K562 (cell line): ENCODE results near the gene ATP8A1. TPM values are rescaled to one million over a fixed set of nuclear protein-coding genes. Genes with fewer than 3 reads are reported as not detected.

Experiments
- ATAC-seq: fragments of 200-7000 bp; cut with Tn5 transposase; 3 replicates; pipeline ENCODE4 v1.9.1; 2020; ENCODE audit warnings: moderate library complexity
- BruUV-seq: library from RNA; stranded (reverse); fragments of 400-500 nt; replicated peaks from 2 replicates; lab custom pipeline; 2021; lab: Mats Ljungman, UMichigan
- CTCF ChIA-PET: fragments of 300-600 bp; formaldehyde crosslinking; extraction: SDS; loops from one replicate; lab custom pipeline; 2021; ENCODE audit warnings: low intra/inter-chr PET ratio; lab: Yijun Ruan, JAX
- POLR2A ChIA-PET: fragments of 300-600, 350-650 bp; sonication (Branson Sonifier 250); formaldehyde crosslinking; extraction: SDS; loops from one replicate; lab custom pipeline; 2021; ENCODE audit warnings: antibody characterized with exemption, inconsistent platforms; lab: Yijun Ruan, JAX
- DNase-seq, 4 experiments: peaks; one replicate each; pipeline versions ENCODE4 v3.0.0 to v3.0.0-alpha.2; 2011 to 2018; ENCODE audit warnings: low spot score in 3 of 4, mixed read lengths in 3 of 4; ENCODE audit errors: extremely low read depth in 1 of 4
- FAIRE-seq: peaks from 2 replicates; lab custom pipeline; 2011; peaks lifted over from hg19 to GRCh38; lab: Jason Lieb, UNC
- H2AFZ ChIP-seq: 2 replicates; pipeline ENCODE4 v1.6.0; 2011; ENCODE audit warnings: low read depth, low read length, control low read depth, inconsistent platforms
- H3K27ac ChIP-seq: fragments of 200-600 bp; 3 replicates; pipeline ENCODE4 v1.8.0; 2011; ENCODE audit warnings: low read depth, mild to moderate bottlenecking, control low read depth, inconsistent platforms, low read length, moderate library complexity, mixed read lengths; ENCODE audit errors: extremely low read depth
- H3K27me3 ChIP-seq, 2 experiments: fragments of 300-600 bp in 1 of 2; 2 replicates in 1 of 2; 3 replicates in 1 of 2; pipeline versions ENCODE4 v1.6.0 to v1.8.0; 2011; ENCODE audit warnings: inconsistent platforms in 2 of 2, low read length in 2 of 2, mild to moderate bottlenecking in 1 of 2, mixed read lengths in 1 of 2, moderate library complexity in 1 of 2; ENCODE audit not compliant: control insufficient read depth in 2 of 2, insufficient read depth in 2 of 2
- H3K36me3 ChIP-seq: fragments of 300-600 bp; 3 replicates; pipeline ENCODE4 v1.8.0; 2011; ENCODE audit warnings: mild to moderate bottlenecking, low read length, inconsistent platforms; ENCODE audit not compliant: control insufficient read depth, insufficient read depth
- H3K4me1 ChIP-seq, 2 experiments: fragments of 200-600 bp in 1 of 2; replicated peaks in 1 of 2; 2 replicates in 1 of 2; 3 replicates in 1 of 2; pipeline versions ENCODE4 v1.5.1 to v1.8.0; 2011; ENCODE audit warnings: inconsistent platforms in 2 of 2, low read length in 2 of 2, mild to moderate bottlenecking in 1 of 2, mixed read lengths in 1 of 2, moderate library complexity in 1 of 2; ENCODE audit not compliant: control insufficient read depth in 2 of 2, insufficient read depth in 2 of 2
- H3K4me2 ChIP-seq: 2 replicates; pipeline ENCODE4 v1.6.1; 2011; ENCODE audit warnings: low read length, control low read depth, inconsistent platforms, mixed read lengths; ENCODE audit not compliant: insufficient read depth
- H3K4me3 ChIP-seq: fragments of 200-600 bp; sonication (generic), shearing (Covaris generic); 2 replicates; pipeline ENCODE4 v1.5.1; 2016; ENCODE audit warnings: control low read depth, inconsistent platforms
- H3K79me2 ChIP-seq: fragments of 200-600 bp; 3 replicates; pipeline ENCODE4 v1.8.0; 2011; ENCODE audit warnings: low read length, inconsistent platforms; ENCODE audit not compliant: control insufficient read depth, insufficient read depth
- H3K9ac ChIP-seq, 2 experiments: 2 replicates each; pipeline versions ENCODE4 v1.6.0 to v1.6.1; 2011; ENCODE audit warnings: low read depth in 2 of 2, low read length in 2 of 2, control low read depth in 1 of 2, inconsistent platforms in 1 of 2, mild to moderate bottlenecking in 1 of 2, mixed read lengths in 1 of 2; ENCODE audit not compliant: insufficient read depth in 1 of 2
- H3K9me1 ChIP-seq: one replicate; pipeline ENCODE4 v1.6.0; 2011; ENCODE audit warnings: inconsistent platforms, mild to moderate bottlenecking, low read length, moderate library complexity; ENCODE audit not compliant: control insufficient read depth, insufficient read depth
- H3K9me3 ChIP-seq: replicated peaks from 2 replicates; pipeline ENCODE4 v1.5.1; 2011; ENCODE audit warnings: low read depth, low read length, inconsistent platforms; ENCODE audit not compliant: control insufficient read depth, insufficient read depth
- H4K20me1 ChIP-seq: replicated peaks from 2 replicates; pipeline ENCODE4 v1.6.1; 2011; ENCODE audit warnings: low read length, inconsistent platforms, mixed read lengths; ENCODE audit not compliant: control insufficient read depth, insufficient read depth
- DMBX1 ChIP-seq: fragments of 250-450 bp; sonication (Bioruptor Pico); IDR thresholded peaks from 2 replicates; pipeline ENCODE4 v1.8.0; 2022; ENCODE audit warnings: inconsistent platforms, mild to moderate bottlenecking, moderate library complexity, borderline replicate concordance
- HDAC3 ChIP-seq: fragments of 450-650 bp; IDR thresholded peaks from 2 replicates; pipeline ENCODE4 v1.6.1; 2018; ENCODE audit warnings: borderline replicate concordance, mild to moderate bottlenecking, moderate library complexity; ENCODE audit not compliant: partially characterized antibody
- HLTF ChIP-seq: fragments of 450-650 bp; IDR thresholded peaks from 2 replicates; pipeline ENCODE4 v1.6.1; 2016
- MCM2 ChIP-seq: fragments of 450-650 bp; IDR thresholded peaks from 2 replicates; pipeline ENCODE4 v1.6.1; 2017; ENCODE audit warnings: low read depth, mild to moderate bottlenecking
- NELFE ChIP-seq: IDR thresholded peaks from 2 replicates; pipeline ENCODE4 v1.6.1; 2011; ENCODE audit warnings: mild to moderate bottlenecking; ENCODE audit not compliant: insufficient read depth, insufficient read length
- PRMT5 ChIP-seq: sonication (generic); formaldehyde crosslinking; IDR thresholded peaks from 2 replicates; pipeline ENCODE4 v1.5.0; 2020; ENCODE audit warnings: missing genetic modification reagents
- SAP30 ChIP-seq: fragments of 200-600 bp; sonication (generic); IDR thresholded peaks from 2 replicates; pipeline ENCODE4 v1.6.1; 2012; ENCODE audit warnings: borderline replicate concordance, low read depth, mild to moderate bottlenecking, moderate library complexity, low read length, control low read depth, inconsistent platforms; ENCODE audit not compliant: insufficient read depth, poor library complexity, severe bottlenecking
- TCF3 ChIP-seq: sonication (generic); formaldehyde crosslinking; IDR thresholded peaks from 2 replicates; pipeline ENCODE4 v1.4.0; 2020; ENCODE audit warnings: mild to moderate bottlenecking, missing genetic modification reagents
- TEAD1 ChIP-seq, 2 experiments: fragments of 450-650 bp in 1 of 2; sonication (generic) in 1 of 2; formaldehyde crosslinking; IDR thresholded peaks; 2 replicates each; pipeline versions ENCODE4 v1.4.0 to v1.8.0; 2020 to 2022; ENCODE audit warnings: mild to moderate bottlenecking in 2 of 2, missing genetic modification reagents in 1 of 2
- ZFP30 ChIP-seq: fragments of 250-450 bp; sonication (Bioruptor Pico); IDR thresholded peaks from 2 replicates; pipeline ENCODE4 v1.8.0; 2022; ENCODE audit warnings: moderate library complexity, mild to moderate bottlenecking, inconsistent platforms, borderline replicate concordance
- ZNF589 ChIP-seq: fragments of 200-800 bp; sonication (Bioruptor generic); IDR thresholded peaks from 2 replicates; pipeline ENCODE4 v1.6.1; 2016; ENCODE audit warnings: low read depth, missing genetic modification characterization, missing compliant biosample characterization
- WGBS: fragments of 100-300 bp; shearing (Covaris generic); methylation state at CpG from one replicate; pipeline ENCODE4 v1.1.6; 2016; ENCODE audit warnings: low coverage, mixed read lengths; ENCODE audit not compliant: insufficient coverage; ENCODE audit errors: missing lambda C conversion rate; 5-methylcytosine and 5-hydroxymethylcytosine counted together
- in situ Hi-C: fragments of 300-500 bp; cut with MboI; formaldehyde crosslinking; loops from 4 replicates; pipeline ENCODE4 v1.15.0; 2018; ENCODE audit warnings: inconsistent platforms, mixed read lengths
- intact Hi-C: fragments of 100-400 bp; cut with micrococcal nuclease; formaldehyde crosslinking; loops from 2 replicates; pipeline ENCODE4 v1.14.2; 2022
- polyA plus RNA-seq, 8 experiments: library from polyadenylated mRNA; depleted of rRNA in 4 of 8; stranded (reverse) in 5 of 8; unstranded in 3 of 8; fragments of >200 nt; fragmentation: Nextera tagmentation in 2 of 8; fragmentation: Illumina TruSeq in 1 of 8; extraction: Ambion mirVana in 2 of 8; extraction: Trizol in 1 of 8; gene quantifications; 2 replicates each; pipeline versions ENCODE4 v1.2.1 to v1.2.3, GENCODE V29; 2011 to 2014; ENCODE audit warnings: inconsistent platforms in 1 of 8, missing spikeins in 1 of 8
- total RNA-seq, 7 experiments: library from RNA; depleted of rRNA in 6 of 7; stranded (reverse); fragments of >200 nt in 6 of 7; fragmentation: Illumina TruSeq in 2 of 7; extraction: Trizol in 2 of 7; gene quantifications; 2 replicates each; pipeline versions ENCODE4 v1.2.1 to v1.2.3, GENCODE V29; 2011 to 2021; ENCODE audit warnings: low replicate concordance in 1 of 7
- TF ChIP-seq, protein P1 (sequence below): fragments of 200-800 bp; sonication (Bioruptor generic); IDR thresholded peaks from 2 replicates; pipeline ENCODE4 v1.6.1; 2017; ENCODE audit warnings: missing genetic modification characterization, missing compliant biosample characterization
- TF ChIP-seq, protein P2 (sequence below): fragments of 150-350 bp; conservative IDR thresholded peaks from 2 replicates; pipeline ENCODE4 v1.6.1; 2014; ENCODE audit warnings: low read length
- TF ChIP-seq, protein P3 (sequence below): fragments of 450-650 bp; conservative IDR thresholded peaks from 2 replicates; pipeline ENCODE4 v1.6.1; 2016; ENCODE audit warnings: missing genetic modification characterization, low read depth, mild to moderate bottlenecking, missing compliant biosample characterization, moderate library complexity
- TF ChIP-seq, protein P4 (sequence below): fragments of 450-650 bp; formaldehyde crosslinking; IDR thresholded peaks from 2 replicates; pipeline ENCODE4 v1.4.0; 2020; ENCODE audit warnings: mild to moderate bottlenecking, moderate library complexity

The ATP8A1 gene
- total and polyA plus RNA-seq, 9 of the 15 experiments (the other 6 are each of a cell fraction or from before 2014, with no cell fraction given): 0.05 to 0.29 (median 0.07) TPM; not detected in 2

DNA sequence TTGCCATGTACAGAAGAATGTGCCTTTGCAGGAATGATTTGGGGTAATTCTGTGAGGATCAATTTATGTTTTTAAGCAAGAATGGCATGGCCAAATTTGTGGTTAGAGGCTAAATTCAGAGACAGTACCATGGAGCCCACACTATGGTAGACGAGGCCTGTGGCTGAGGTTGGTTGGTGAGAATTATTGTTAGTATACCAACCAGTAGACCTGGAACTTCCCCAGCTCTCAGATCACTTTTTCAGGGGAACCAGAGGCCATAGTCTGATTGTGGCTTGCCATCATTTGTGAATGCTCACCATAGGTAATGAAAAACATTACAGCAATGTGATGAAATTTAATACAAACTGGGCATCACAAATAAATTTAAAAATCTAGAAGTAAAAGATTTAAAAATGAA lies 203.3 kb downstream of the ATP8A1 start:
- no TSS peak for BruUV-seq
- no peaks in the 10 kb centered on the region for H3K79me2 ChIP-seq
- no peak overlapping the region for H3K4me3 ChIP-seq
- H2AFZ ChIP-seq: no peak overlapping the region
- no peaks in the 10 kb centered on the region for H3K9me1 ChIP-seq
- H3K27me3 ChIP-seq: no peaks in the 10 kb centered on the region
- WGBS: 0% methylated on average over 1 of the region's 1 CpG
- H3K4me1 ChIP-seq: no peaks in the 10 kb centered on the region
- no peaks in the 10 kb centered on the region for H3K36me3 ChIP-seq
- FAIRE-seq: no peak
- ChIA-PET CTCF (no interaction called here), POLR2A (no interaction called here)
- intact Hi-C loops (no loop called here), in situ Hi-C loops (no loop called here)
- no peaks in the 10 kb centered on the region for H3K9me3 ChIP-seq
- H3K27ac ChIP-seq: no peak overlapping the region
- no peak overlapping the region for H3K9ac ChIP-seq
- no peak for ATAC-seq
- no peaks in the 10 kb centered on the region for H4K20me1 ChIP-seq
- no peak for DNase-seq
- H3K4me2 ChIP-seq: no peak overlapping the region
- TF ChIP-seq, protein P1, sequence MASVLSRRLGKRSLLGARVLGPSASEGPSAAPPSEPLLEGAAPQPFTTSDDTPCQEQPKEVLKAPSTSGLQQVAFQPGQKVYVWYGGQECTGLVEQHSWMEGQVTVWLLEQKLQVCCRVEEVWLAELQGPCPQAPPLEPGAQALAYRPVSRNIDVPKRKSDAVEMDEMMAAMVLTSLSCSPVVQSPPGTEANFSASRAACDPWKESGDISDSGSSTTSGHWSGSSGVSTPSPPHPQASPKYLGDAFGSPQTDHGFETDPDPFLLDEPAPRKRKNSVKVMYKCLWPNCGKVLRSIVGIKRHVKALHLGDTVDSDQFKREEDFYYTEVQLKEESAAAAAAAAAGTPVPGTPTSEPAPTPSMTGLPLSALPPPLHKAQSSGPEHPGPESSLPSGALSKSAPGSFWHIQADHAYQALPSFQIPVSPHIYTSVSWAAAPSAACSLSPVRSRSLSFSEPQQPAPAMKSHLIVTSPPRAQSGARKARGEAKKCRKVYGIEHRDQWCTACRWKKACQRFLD (CRISPR knock-in tag): no peak
- TF ChIP-seq TCF3 (CRISPR knock-in tag) (no peak), HDAC3 (no peak), NELFE (no peak), HLTF (no peak), PRMT5 (CRISPR knock-in tag) (no peak), MCM2 (no peak), ZNF589 (no peak), TEAD1 (CRISPR knock-in tag; IDR thresholded peaks at IDR 0.05) (no peak), ZFP30 (no peak), SAP30 (no peak), DMBX1 (CRISPR knock-in tag) (no peak)
- TF ChIP-seq, protein P2, sequence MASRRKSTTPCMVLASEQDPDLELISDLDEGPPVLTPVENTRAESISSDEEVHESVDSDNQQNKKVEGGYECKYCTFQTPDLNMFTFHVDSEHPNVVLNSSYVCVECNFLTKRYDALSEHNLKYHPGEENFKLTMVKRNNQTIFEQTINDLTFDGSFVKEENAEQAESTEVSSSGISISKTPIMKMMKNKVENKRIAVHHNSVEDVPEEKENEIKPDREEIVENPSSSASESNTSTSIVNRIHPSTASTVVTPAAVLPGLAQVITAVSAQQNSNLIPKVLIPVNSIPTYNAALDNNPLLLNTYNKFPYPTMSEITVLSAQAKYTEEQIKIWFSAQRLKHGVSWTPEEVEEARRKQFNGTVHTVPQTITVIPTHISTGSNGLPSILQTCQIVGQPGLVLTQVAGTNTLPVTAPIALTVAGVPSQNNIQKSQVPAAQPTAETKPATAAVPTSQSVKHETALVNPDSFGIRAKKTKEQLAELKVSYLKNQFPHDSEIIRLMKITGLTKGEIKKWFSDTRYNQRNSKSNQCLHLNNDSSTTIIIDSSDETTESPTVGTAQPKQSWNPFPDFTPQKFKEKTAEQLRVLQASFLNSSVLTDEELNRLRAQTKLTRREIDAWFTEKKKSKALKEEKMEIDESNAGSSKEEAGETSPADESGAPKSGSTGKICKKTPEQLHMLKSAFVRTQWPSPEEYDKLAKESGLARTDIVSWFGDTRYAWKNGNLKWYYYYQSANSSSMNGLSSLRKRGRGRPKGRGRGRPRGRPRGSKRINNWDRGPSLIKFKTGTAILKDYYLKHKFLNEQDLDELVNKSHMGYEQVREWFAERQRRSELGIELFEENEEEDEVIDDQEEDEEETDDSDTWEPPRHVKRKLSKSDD: no peak
- TF ChIP-seq, protein P3, sequence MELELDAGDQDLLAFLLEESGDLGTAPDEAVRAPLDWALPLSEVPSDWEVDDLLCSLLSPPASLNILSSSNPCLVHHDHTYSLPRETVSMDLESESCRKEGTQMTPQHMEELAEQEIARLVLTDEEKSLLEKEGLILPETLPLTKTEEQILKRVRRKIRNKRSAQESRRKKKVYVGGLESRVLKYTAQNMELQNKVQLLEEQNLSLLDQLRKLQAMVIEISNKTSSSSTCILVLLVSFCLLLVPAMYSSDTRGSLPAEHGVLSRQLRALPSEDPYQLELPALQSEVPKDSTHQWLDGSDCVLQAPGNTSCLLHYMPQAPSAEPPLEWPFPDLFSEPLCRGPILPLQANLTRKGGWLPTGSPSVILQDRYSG: no peak
- TF ChIP-seq, protein P4, sequence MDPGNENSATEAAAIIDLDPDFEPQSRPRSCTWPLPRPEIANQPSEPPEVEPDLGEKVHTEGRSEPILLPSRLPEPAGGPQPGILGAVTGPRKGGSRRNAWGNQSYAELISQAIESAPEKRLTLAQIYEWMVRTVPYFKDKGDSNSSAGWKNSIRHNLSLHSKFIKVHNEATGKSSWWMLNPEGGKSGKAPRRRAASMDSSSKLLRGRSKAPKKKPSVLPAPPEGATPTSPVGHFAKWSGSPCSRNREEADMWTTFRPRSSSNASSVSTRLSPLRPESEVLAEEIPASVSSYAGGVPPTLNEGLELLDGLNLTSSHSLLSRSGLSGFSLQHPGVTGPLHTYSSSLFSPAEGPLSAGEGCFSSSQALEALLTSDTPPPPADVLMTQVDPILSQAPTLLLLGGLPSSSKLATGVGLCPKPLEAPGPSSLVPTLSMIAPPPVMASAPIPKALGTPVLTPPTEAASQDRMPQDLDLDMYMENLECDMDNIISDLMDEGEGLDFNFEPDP: no peak
